OCI-LY1 (cell line): Measurements from ENCODE around the gene KCTD2.

Source experiments
- CTCF ChIP-seq: fragments of 200-600 bp; sonication (generic), shearing (Covaris generic); IDR thresholded peaks from 2 replicates; pipeline ENCODE4 v1.5.1; 2017; ENCODE audit warnings: mild to moderate bottlenecking, antibody characterized with exemption, low read length, moderate library complexity, mixed read lengths
- EZH2 ChIP-seq: fragments of 200-600 bp; sonication (generic), shearing (Covaris generic); IDR thresholded peaks from 2 replicates; pipeline ENCODE4 v1.8.0; 2017; ENCODE audit warnings: borderline replicate concordance, mixed run types, mild to moderate bottlenecking, antibody characterized with exemption, low read length, moderate library complexity, mixed read lengths

DNA sequence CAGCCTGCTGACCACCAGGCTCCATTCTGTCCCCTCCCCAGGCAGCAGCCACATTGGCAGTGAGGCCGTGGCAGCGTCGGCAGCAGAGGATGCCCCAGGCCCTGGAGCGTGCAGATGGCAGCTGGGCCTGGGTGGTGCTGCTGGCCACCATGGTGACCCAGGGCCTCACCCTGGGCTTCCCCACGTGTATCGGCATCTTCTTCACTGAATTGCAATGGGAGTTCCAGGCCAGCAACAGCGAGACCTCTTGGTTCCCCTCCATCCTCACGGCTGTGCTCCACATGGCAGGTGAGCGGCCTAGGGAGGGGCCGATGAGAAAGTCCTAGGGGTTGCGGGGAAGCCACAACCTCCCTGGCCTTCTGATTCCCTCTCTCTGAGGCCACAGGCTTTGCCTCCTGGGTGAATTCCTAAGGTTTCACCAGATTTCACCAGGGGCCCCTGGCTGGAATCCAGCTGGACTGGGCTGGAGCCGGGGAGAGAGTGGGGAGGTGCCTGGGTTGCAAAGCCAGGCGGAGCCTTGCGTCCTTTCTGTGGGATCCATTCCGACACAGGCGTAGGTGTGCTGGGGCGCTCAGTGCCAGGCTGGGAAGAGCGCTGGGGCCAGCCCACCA, 46.6 kb downstream of the KCTD2 start:
- TF ChIP-seq CTCF = no peak
- no peak for TF ChIP-seq EZH2
